HepG2 (cell line): ENCODE data around the gene DOK4. TPM values are rescaled to one million over a fixed set of nuclear protein-coding genes. Genes with fewer than 3 reads are reported as not detected.

ENCODE experiments used
- HINFP ChIP-seq: sonication (generic); formaldehyde crosslinking; IDR thresholded peaks from 2 replicates; pipeline ENCODE4 v1.4.0; 2020; ENCODE audit warnings: low read depth, mild to moderate bottlenecking, missing genetic modification reagents
- IKZF5 ChIP-seq: IDR thresholded peaks from 2 replicates; pipeline ENCODE4 v1.6.1; 2018; ENCODE audit warnings: missing genetic modification reagents, mild to moderate bottlenecking, missing compliant biosample characterization
- MBNL3 ChIP-seq: fragments of 250-450 bp; sonication (Bioruptor Pico); conservative IDR thresholded peaks from 2 replicates; pipeline ENCODE4 v1.8.0; 2022; ENCODE audit warnings: mild to moderate bottlenecking, inconsistent platforms
- MYC ChIP-seq: sonication (generic); formaldehyde crosslinking; IDR thresholded peaks from 2 replicates; pipeline ENCODE4 v1.9.0; 2021; ENCODE audit warnings: missing genetic modification reagents, borderline replicate concordance
- NFKBIZ ChIP-seq: IDR thresholded peaks from 2 replicates; pipeline ENCODE4 v1.6.1; 2018; ENCODE audit warnings: missing genetic modification reagents, missing compliant biosample characterization
- RCOR2 ChIP-seq: IDR thresholded peaks from 2 replicates; pipeline ENCODE4 v1.6.1; 2016; ENCODE audit warnings: missing biosample characterization, missing genetic modification reagents
- THAP11 ChIP-seq: IDR thresholded peaks from 2 replicates; pipeline ENCODE4 v1.6.1; 2016; ENCODE audit warnings: missing biosample characterization, missing genetic modification reagents
- XRCC5 ChIP-seq: fragments of 200-400 bp; formaldehyde crosslinking; optimal IDR thresholded peaks from 2 replicates; pipeline ENCODE3; 2017; ENCODE audit warnings: mild to moderate bottlenecking, low read length
- YEATS2 ChIP-seq: sonication (generic); formaldehyde crosslinking; IDR thresholded peaks from 2 replicates; pipeline ENCODE4 v1.4.0; 2020; ENCODE audit warnings: missing genetic modification reagents, borderline replicate concordance
- ZFX ChIP-seq: sonication (generic); formaldehyde crosslinking; IDR thresholded peaks from 2 replicates; pipeline ENCODE4 v1.4.0; 2020; ENCODE audit warnings: mild to moderate bottlenecking, low read depth, missing genetic modification reagents, moderate library complexity
- ZNF121 ChIP-seq: sonication (generic); formaldehyde crosslinking; IDR thresholded peaks from 2 replicates; pipeline ENCODE4 v1.5.0; 2020; ENCODE audit warnings: mild to moderate bottlenecking, missing genetic modification reagents
- ZNF317 ChIP-seq: sonication (generic); formaldehyde crosslinking; IDR thresholded peaks from 2 replicates; pipeline ENCODE4 v1.5.0; 2020; ENCODE audit warnings: mild to moderate bottlenecking, missing genetic modification reagents
- ZNF407 ChIP-seq: sonication (generic); formaldehyde crosslinking; IDR thresholded peaks from one replicate; pipeline ENCODE4 v1.5.1; 2020; ENCODE audit warnings: mild to moderate bottlenecking, missing genetic modification reagents; ENCODE audit errors: not compliant biosample characterization
- ZNF557 ChIP-seq: sonication (generic); formaldehyde crosslinking; IDR thresholded peaks from 2 replicates; pipeline ENCODE4 v1.4.0; 2020; ENCODE audit warnings: missing genetic modification reagents
- ZNF652 ChIP-seq: IDR thresholded peaks from 2 replicates; pipeline ENCODE4 v1.6.1; 2016; ENCODE audit warnings: low read depth, borderline replicate concordance
- polyA plus RNA-seq, 8 experiments: library from polyadenylated mRNA; depleted of rRNA in 3 of 8; stranded (reverse) in 7 of 8; unstranded in 1 of 8; fragments of >200 nt; fragmentation: Illumina TruSeq in 4 of 8; extraction: Trizol in 4 of 8; gene quantifications; 2 replicates each; pipeline versions ENCODE4 v1.2.1 to v1.2.3, GENCODE V29; 2011 to 2016; ENCODE audit warnings: low read depth in 4 of 8, missing spikeins in 1 of 8, mixed read lengths in 1 of 8; ENCODE audit not compliant: insufficient read depth in 1 of 8
- total RNA-seq, 5 experiments: library from RNA; depleted of rRNA; stranded (reverse); fragments of >200 nt; fragmentation: Illumina TruSeq; extraction: Trizol; gene quantifications; 2 replicates each; pipeline ENCODE4 v1.2.3, GENCODE V29; 2016; ENCODE audit warnings: low read depth in 1 of 5

The DOK4 gene
- total and polyA plus RNA-seq, 2 of the 13 experiments (the other 11 are each of a cell fraction or from before 2014, with no cell fraction given) = 52.7 to 70.0 TPM

GRCh38 chr16:57422026-57422944 lies 64.0 kb downstream of the DOK4 start (continued):
- TF ChIP-seq ZNF557 (CRISPR knock-in tag) = no peak
- TF ChIP-seq HINFP (CRISPR knock-in tag) = peak; percentile 19; the same call in 1 of the 2 replicates
- TF ChIP-seq YEATS2 (CRISPR knock-in tag) = no peak
- TF ChIP-seq XRCC5 = peak; percentile 82
- no peak for TF ChIP-seq MBNL3 (CRISPR knock-in tag)
- no peak for TF ChIP-seq ZNF652 (CRISPR knock-in tag)
- no peak for TF ChIP-seq MYC
- peak; percentile 28; the same call in 1 of the 2 replicates for TF ChIP-seq IKZF5 (CRISPR knock-in tag)
- no peak for TF ChIP-seq ZNF407 (CRISPR knock-in tag)
- peak; percentile 65 for TF ChIP-seq ZNF121 (CRISPR knock-in tag)
- 0 out of 2 replicates have a peak, but pooled peaks have one; percentile 21 for TF ChIP-seq RCOR2 (CRISPR knock-in tag)
- TF ChIP-seq NFKBIZ = 0 out of 2 replicates have a peak, but pooled peaks have one; percentile 40
- TF ChIP-seq THAP11 = peak; percentile 50; the same call in 1 of the 2 replicates
- TF ChIP-seq ZNF317 (CRISPR knock-in tag) = no peak
- TF ChIP-seq ZFX (CRISPR knock-in tag) = no peak
